HG02763 (cell line): Measurements from ENCODE around the gene EFHB.
"Not testable (repeated sequence)": the region's sequence is repeated elsewhere in the genome, so short reads cannot be mapped to it uniquely, and the experiment has no call there.

Experiments
- ATAC-seq: cut with Tn5 transposase; IDR thresholded peaks from one replicate; pipeline ENCODE4 v1.9.1; 2021; ENCODE audit warnings: mild to moderate bottlenecking, moderate library complexity; ENCODE audit not compliant: unreplicated experiment

EFHB gene

DNA sequence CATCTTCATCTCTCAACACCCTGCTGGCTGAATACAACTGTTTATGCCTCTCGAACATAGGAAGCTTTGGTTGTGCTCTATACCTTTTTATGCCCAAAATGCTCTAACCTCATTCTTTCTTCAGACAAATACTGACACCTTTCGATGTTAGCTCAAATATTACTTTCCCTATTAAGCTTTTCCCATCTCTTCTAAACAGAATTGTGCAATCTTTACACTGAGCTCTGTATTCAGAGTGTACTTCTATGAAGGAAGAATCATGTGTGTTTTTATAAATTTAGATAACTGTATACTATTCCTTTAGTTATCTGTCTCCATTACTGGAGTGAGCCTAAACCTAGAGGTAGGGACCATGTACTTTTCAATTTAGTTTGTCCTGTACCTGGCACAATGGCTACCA, 1.6 kb downstream of the EFHB start:
- no peak for ATAC-seq

DNA sequence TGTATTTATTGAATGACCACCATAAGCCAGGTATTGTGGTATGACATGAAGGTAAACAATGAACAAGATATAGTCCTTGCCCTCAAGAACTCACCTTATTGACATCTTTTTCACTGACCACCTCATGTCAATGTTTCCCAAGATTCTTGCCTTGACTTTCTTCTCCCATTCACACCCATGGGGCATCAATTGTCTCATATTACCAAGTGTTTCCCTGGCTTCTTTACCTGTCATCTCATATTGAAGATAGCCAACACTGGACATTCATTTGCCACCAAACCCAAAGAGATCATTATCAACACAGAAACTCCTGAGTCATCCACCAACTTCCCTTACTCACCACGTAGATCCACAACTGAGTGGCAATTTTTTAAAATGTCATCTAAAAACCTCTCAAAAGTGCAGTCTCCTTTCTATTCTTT, 2.2 kb downstream of the EFHB start:
- peak; percentile 39 for ATAC-seq

DNA sequence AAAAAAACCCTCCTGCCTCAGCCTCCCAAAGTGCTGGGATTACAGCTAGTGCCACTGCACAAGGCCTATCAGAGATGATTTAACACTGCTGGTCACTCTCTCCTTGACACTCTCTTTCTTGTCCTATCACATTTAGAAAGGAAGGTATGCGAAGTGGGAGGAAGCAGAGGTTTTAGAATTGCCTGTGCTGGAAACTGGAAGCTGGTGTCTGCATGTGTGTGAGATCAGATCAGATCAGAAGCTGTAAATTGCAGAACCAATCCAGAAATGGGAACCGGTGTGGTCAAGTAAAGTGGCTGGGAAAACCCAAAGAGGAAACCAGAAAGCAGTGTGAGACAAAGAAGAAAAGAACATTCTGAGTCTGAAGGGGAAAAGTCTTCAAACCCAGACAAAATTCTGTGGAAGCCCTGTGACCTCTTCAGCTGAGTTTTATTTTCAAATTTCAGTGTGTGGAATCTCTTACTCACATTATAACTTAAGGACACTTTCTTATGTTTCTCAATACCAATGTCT, 2.8 kb downstream of the EFHB start:
- peak; percentile 84 for ATAC-seq

DNA sequence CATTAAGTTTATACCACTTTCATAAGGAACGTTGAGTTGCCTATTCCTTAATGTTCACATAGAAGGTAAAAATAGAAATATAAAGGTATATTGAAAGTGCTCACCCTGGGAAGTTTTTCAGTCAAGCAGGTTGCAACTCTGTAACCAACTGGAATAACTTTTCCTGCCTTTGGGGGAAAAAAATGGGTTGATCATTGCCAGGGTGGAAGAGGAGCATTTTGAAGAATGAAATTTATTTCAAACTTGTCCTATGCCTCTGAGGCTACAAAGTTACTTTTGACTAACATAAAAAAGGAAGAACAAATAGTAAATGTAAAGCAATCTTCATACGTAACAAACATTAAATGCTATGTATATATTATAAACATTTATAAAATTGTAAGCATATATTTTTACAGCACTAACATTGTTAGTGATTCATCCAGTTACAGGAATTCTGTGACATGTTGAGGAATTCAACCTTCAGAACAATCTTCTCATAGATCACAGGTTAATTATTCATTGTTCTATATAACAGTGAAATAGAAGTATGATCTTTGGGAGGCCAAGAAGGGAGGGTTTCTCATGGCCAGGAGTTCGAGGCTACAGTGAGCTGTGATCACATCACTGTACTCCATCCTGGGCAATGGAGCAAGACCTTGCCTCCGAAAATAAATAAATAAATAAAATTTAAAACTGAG, 13.5 kb downstream of the EFHB start:
- no peak for ATAC-seq

DNA sequence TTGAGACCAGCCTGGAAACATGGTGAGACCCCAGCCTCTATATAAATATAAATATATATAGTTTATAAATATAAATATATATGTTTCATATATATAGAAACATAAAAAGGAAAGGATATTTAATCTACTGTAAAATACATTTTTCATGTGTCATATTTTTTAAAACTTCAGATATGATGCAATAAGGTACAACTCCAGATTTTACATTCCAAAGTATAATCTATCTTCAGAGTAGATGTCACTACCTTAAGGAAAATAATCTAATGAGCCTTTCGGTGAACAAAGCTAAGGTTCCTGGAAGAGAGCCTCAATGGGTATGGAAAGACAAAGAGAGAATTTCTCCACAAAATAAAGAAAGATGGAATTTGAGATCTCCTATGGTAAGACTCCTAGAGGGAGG, 16.9 kb downstream of the EFHB start:
- ATAC-seq: no peak

DNA sequence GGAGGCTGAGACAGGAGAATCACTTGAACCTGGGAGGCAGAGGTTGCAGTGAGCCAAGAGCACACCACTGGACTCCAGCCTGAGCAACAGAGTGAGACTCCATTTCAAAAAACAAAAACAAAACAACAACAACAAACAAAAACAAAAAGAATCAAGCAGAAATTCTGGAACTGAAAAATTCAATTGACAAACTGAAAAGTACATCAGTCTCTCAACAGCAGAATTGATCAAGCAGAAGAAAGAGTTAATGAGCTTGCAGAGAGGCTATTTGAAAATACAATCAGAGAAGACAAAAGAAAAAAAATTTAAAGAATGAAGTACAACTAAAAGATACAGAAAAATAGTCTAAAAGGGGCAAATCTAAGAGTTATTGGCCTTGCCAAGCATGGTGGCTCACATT, 22.6 kb downstream of the EFHB start:
- ATAC-seq: no peak

DNA sequence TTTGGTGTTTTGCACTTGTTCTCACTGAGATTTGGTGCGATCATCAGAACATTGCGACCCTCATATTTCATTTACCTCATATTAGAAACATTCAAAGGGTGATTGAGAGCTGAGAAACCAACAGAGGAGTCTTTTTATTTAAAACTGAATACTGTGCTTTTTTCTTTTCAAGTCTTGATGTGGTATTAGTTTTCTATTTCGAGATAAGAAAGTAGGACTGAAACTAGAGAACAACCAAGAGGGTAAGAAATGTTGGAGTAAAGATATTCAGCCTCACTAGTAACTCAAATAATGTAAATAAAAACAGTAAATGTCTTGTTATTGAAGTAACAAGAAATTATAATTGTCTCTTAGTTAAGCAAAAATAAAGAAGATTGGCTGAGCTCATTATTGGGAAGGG, 26.5 kb downstream of the EFHB start:
- ATAC-seq: no peak

DNA sequence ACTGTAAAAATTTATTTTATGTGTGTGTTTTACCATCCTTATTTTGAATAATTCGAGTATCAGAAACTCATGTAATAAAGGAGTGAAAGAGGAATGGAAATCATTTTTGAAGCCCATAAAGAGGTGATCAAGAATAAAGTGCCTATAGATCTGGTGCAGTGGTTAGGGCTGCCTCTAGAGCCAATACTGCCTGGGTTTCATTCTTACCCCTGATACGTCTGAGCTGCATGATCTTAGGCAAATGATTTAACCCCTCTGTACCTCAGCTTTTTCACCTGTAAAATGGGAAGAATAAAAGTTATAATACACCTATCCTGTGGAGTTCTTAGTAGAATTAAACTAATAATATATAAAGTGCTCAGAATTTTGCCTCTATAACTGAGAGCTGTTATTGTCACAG, 30.4 kb downstream of the EFHB start:
- no peak for ATAC-seq

DNA sequence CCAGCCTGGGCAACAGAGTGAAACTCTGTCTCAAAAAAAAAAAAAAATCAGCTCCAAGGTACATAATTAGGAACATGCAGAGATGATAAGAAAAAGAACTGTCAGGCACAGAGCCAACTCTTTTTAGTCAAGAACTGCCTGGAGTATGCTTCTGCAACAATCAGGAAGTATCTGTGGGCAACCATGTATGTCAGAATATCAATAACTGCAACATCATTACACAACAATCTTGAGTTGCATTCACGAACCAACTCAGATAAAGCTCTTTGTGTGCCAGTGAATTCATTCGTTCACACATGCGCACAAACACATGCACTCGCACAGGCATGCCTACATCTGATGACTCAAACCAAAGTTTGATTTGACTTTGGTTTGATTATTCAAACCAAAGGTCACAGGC, 32.1 kb downstream of the EFHB start:
- ATAC-seq: no peak

DNA sequence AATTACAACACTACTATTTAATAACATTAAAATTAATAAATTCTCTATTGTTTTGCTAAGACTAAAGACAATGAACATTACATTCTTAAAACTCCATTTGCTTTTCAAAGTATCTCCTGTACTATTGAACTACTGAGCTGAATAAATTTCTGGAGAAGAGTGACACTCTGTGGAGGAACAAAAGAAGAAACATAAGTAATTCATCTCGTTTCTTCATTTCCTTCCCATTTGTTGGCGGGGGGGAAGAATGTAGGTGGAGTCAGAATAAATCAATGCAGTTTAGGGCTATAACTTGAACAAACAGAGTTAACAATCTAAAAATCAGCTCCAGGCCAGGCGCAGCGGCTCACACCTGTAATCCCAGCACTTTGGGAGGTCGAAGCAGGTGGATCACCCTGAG, 32.7 kb downstream of the EFHB start:
- ATAC-seq: no peak

DNA sequence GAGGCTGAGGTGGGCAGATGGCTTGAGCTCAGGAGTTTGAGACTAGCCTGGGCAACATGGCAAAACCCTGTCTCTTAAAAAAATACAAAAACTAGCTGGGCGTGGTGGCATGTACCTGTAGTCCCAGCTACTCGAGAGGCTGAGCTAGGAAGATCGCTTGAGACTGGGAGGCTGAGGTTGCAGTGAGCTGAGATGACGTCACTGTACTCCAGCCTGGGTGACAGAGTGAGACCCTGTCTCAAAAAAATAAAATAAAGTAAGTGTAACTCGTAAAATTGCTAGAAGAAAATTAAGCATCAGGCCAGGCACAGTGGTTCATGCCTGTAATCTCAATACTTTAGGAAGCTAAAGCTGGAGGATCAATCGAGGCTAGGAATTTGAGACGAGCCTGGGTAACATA, 34.2 kb downstream of the EFHB start:
- not testable (repeated sequence) for ATAC-seq

DNA sequence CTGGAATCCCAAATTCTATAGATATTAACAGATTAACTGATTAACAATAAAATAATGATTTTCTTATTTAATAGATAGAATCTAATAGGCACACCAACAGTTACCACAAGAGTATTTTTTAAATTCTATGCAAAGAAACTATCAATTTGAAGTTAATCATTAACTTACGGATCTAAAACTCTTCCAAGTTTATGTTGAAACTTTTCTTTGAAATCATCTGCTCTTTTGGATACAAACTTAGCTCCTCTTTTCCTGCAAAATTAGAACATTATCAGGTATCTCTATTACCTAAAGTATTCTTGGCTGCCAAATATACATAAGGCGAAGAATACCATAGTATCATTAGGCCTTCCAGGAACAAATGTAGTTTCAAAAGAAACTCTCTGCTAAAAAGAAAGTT, 34.8 kb downstream of the EFHB start:
- no peak for ATAC-seq

DNA sequence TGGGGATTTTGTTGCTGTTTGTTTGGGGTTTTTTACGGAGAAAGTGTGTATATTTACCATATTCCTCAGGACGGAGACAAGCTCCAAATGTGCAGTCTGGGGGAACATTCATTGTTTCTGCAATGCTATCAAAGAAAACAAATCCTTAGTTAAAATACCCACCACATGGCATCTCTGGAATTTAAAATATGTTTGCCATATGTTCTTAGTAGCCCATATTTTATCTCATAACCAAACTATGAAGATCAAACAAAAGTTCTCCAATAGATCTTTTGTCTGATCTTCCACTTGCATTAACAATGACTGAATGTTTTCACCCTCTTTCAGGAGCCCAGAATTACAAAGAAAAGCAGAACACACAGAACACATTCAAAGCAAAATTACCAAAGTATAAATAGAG, 35.3 kb downstream of the EFHB start:
- ATAC-seq: no peak

DNA sequence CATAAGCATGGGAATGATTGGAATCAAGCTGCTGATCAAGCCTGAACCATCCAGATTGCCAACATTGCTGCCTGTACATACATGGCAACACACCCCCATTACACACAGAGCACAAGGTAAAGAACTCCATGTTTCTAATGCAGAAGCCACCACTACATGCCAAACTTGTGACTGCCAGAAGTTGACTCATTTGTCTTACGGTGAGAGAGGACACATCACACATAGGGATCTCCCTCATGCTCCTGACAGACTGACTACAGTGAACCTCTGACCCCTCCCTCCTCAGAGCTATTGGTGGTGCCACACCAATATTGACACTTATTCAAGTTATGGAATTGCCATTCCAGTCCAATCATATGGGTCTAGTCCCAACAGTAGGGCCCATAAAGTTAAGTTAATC, 42.3 kb downstream of the EFHB start:
- no peak for ATAC-seq

DNA sequence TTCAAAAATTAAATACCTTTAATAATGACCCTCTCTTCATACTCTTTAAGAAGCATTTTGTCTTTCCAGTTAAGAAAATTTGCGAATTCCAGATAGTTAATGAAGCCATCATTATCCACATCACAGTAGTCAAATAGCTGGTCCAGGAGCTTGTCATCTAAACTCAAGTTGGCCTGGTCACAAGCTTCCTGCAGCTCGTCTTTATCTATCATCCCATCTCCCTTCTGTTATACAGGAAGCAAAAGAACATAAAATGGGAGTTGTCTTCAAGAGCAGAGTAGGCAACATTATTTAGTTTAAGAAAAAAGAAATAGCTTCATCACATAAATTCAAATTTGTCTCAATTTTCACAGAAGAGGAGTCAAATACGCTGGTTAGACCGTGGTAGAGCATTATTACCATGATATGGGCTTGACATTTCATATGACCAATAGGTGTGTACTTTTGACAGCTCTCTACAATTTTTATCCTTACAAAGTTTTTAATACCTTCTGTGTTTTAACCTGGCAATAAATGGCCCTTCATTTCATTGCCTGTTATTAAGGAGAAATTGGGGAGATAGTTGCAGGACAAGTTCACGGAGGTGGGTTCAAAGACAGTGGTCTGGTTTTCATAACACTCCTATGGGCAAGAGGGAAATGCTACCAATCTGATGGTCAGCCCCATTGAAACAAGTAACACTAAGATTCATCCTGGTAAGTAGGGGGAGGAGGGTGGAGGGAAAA, 45.4 kb downstream of the EFHB start:
- no peak for ATAC-seq

DNA sequence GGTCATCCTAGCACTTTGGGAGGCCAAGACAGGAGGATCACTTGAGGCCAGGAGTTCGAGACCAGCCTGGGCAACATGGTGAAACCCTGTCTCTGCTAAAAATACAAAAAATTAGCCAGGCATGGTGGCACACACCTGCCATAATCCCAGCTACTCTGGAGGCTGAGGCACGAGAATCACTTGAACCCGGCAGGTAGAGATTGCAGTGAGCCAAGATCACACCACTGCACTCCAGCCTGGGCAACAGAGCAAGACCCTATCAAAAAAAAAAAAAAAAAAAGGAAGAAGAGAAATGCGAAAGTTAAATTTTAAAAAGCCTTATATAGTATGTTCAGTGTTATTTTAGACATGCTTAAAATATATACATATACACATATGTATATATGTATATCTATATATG, 46.9 kb downstream of the EFHB start:
- ATAC-seq: not testable (repeated sequence)

DNA sequence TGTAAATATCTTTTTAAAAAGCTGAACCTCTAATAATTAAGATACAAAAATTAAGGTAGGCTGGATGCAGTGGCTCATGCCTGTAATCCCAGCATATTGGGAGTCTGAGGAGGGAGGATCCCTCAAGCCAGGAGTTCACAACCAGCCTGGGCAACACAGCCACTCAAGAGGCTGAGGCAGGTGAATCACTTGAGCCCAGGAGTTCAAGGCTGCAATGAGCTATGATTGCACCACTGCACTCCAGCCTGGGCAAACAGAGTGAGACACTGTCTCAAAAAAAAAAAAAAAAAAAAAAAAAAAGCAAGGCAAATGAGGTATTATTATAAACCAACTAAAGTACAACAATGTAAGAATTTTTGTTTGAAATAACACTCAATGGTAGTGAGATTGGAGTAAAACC, 47.6 kb downstream of the EFHB start:
- ATAC-seq: no peak

DNA sequence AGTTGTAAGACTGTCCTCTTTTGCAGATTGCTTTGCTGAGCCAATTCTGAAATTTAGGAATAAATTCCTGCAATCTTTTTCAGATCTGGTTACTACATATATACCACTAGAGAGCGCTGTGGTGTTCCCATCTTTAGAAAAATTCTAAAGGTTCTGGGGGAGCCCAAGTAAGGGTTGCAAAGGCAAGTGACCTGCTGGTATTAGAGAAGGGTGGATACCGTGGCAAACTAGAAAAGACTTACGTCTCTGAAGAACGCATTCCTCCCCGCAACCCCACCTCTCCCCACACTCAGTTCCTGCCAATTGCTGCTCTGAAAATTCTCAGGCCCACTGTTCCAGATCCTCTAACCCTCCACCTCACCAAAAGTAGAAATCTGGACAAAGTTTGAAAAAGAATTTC, 48.5 kb downstream of the EFHB start:
- no peak for ATAC-seq

DNA sequence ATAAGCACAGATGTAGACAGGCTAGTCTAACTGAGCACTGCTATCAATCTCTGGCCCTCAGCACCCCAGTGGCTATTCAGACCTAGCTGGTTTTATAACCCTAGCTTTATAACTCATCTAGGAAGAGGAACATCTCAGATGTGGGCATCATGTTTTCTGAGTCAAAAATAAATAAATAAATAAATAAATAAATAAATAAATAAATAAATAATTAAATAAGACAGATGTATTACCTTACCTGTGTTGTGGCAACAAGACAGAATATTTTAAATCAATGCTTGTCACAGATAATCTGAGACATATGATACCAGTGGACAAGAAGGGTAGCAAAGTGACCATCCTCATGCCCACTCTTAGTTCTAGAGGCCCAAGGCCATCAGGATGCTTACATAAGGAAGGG, 52.2 kb downstream of the EFHB start:
- no peak for ATAC-seq

DNA sequence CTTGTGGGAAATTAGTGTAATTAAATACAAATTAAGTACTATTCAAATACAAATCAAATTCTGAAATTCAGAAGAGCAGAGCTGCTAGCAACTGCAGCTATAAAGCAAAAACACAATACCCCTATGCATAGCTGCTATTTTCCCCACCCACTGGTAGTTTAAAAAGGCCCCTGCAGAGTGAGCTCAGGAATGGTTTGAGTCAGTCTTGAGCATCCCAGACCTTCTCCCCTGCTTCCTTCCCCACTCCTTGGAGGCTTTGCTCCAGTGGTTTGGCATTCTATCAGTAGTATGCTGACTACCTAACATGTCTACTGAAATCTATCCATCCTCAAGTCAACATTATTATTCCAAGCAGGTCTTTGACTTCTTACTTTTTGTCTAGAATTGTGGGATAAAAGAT, 53.0 kb downstream of the EFHB start:
- ATAC-seq: no peak

DNA sequence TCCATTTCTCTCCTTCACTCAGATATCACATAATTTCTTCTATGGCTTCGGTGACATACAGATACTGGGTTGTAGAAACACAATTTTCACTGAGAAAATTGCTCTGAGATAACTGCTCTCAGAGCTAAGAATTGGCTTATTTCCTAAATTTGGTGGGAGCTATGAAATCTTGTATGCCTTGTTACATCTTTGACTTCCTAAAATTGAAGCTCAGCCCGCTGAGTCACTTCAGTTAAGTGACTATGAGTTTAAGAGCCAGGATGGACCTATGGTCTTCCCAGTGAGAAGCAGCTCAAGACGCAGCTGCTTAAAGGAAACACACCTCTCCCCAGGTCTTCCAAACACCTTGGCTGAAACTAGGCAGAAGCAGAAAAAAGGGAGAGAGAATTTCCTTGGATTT, 56.4 kb downstream of the EFHB start:
- ATAC-seq: no peak

DNA sequence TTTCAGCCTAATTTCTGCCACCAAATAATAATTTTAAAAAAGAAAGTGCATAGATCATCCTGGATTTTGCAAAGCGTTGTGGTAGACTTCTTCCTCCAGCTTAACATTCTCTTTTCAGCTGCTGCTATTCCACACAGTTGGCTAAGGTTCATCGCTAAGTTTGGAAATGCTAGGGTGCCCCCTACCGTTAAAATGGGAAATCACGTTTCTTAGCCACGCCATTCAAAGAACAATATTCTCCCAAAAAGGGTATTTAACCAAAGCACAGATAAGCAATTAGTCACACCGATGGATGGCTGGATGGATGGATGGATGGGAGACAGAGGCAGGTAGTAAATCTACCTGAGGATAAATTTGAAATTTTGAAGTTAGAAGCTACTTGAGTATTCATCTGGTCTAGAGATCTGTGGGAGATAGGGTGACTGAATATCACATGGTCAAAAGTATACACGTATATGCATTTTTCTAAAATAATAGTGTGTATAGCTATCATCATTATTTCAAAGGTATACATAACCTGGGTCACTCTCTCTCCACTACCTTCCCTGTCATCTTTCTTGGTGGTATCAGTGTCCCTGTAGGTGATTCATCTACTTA, 67.2 kb downstream of the EFHB start:
- ATAC-seq: peak; percentile 87
